ENCODE measurements around the gene ABHD15. TPM values are rescaled to one million over a fixed set of nuclear protein-coding genes. Genes with fewer than 3 reads are reported as not detected.

The ABHD15 gene
- total RNA-seq, 2 experiments from 2014 or later: 4.1 to 4.9 TPM

DNA sequence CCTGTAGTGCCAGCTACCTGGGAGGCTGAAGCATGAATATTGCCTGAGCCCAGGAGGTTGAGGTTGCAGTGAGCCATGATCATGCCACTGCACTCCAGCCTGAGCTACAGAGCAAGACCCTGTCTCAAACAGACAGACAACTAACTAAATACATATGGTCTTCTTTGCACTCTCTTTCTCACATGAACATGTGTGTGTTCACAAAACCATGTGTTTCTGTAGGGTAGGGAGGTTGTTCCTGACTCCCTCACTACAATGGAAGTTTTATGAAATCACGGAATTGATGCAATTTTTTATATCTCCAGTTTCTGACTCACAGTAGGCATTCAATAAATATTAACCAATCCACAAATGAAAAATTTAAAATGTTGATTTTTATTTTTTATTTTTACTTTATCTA is 48.5 kb downstream of the ABHD15 start:
- H3K4me3 Mint-ChIP-seq: no peak overlapping the region

DNA sequence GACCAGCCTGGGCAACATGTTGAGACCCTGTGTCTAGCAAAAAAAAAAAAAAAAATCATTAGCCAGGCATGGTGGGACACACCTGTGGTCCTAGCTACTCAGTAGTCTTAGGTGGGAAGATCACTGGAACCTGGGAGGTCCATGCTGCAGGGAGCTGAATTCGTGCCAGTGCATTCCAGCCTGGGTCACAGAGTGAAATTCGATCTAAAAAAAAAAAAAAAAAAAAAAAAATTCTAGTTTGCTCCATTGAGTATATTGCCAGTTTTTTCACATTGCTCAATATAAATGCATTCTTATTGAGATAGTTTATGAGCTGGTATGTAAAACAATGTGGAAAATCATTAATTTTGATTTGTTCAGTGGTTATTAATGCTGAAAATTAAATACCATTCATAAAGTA is 52.0 kb downstream of the ABHD15 start:
- Mint-ChIP-seq H3K36me3 (ENCODE audit: low read depth) (peaks cover 56% of the 10 kb centered on the region), H3K4me3 (no peak overlapping the region), H3K4me1 (ENCODE audit: low read depth) (no peaks in the 10 kb centered on the region), H3K27me3 (no peaks in the 10 kb centered on the region), H3K27ac (no peak overlapping the region), H3K9me3 (no peaks in the 10 kb centered on the region)
- TF ChIP-seq, protein P1, sequence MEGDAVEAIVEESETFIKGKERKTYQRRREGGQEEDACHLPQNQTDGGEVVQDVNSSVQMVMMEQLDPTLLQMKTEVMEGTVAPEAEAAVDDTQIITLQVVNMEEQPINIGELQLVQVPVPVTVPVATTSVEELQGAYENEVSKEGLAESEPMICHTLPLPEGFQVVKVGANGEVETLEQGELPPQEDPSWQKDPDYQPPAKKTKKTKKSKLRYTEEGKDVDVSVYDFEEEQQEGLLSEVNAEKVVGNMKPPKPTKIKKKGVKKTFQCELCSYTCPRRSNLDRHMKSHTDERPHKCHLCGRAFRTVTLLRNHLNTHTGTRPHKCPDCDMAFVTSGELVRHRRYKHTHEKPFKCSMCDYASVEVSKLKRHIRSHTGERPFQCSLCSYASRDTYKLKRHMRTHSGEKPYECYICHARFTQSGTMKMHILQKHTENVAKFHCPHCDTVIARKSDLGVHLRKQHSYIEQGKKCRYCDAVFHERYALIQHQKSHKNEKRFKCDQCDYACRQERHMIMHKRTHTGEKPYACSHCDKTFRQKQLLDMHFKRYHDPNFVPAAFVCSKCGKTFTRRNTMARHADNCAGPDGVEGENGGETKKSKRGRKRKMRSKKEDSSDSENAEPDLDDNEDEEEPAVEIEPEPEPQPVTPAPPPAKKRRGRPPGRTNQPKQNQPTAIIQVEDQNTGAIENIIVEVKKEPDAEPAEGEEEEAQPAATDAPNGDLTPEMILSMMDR (IDR thresholded peaks at IDR 0.05): no peak
- no peak for DNase-seq
- no peak overlapping the region for H3K4me3 ChIP-seq (ENCODE audit: low read length)
- no peak for ATAC-seq (ENCODE audit: poor library complexity)
- peaks cover 63% of the 10 kb centered on the region for H3K36me3 ChIP-seq (ENCODE audit: insufficient read depth, low read length)
- H3K9me3 ChIP-seq (ENCODE audit: control insufficient read depth in 1 of 2, insufficient read depth in 1 of 2, low read length in 2 of 2): no peaks in the 10 kb centered on the region
- no peaks in the 10 kb centered on the region for H3K27me3 ChIP-seq (ENCODE audit: control insufficient read depth in 1 of 2, insufficient read depth in 2 of 2, low read length in 2 of 2)
- intact Hi-C loops (cut with DNase I, micrococcal nuclease): no loop called here
- H3K4me1 ChIP-seq (ENCODE audit: insufficient read depth, low read length): no peaks in the 10 kb centered on the region
- CTCF ChIA-PET: no interaction called here
- POLR2A ChIA-PET: no interaction called here
- H3K27ac ChIP-seq (ENCODE audit: low read depth in 1 of 2, low read length in 2 of 2): no peak overlapping the region

More for the DNA sequence above, 48.5 kb downstream of the ABHD15 start:
- H3K27ac Mint-ChIP-seq: no peak overlapping the region
- no peaks in the 10 kb centered on the region for H3K9me3 Mint-ChIP-seq
- CTCF ChIA-PET: no interaction called here
- H3K27ac ChIP-seq (ENCODE audit: low read depth in 1 of 2, low read length in 2 of 2): no peak overlapping the region
- no peaks in the 10 kb centered on the region for H3K4me1 ChIP-seq (ENCODE audit: insufficient read depth, low read length)
- H3K4me3 ChIP-seq (ENCODE audit: low read length): no peak overlapping the region
- no peaks in the 10 kb centered on the region for H3K4me1 Mint-ChIP-seq (ENCODE audit: low read depth)
- H3K36me3 Mint-ChIP-seq (ENCODE audit: low read depth): peaks cover 69% of the 10 kb centered on the region
- H3K36me3 ChIP-seq (ENCODE audit: insufficient read depth, low read length): peaks cover 66% of the 10 kb centered on the region
- intact Hi-C loops (cut with DNase I, micrococcal nuclease): no loop called here
- no peaks in the 10 kb centered on the region for H3K27me3 ChIP-seq (ENCODE audit: control insufficient read depth in 1 of 2, insufficient read depth in 2 of 2, low read length in 2 of 2)
- TF ChIP-seq, protein P1 (IDR thresholded peaks at IDR 0.05): no peak
- no peaks in the 10 kb centered on the region for H3K27me3 Mint-ChIP-seq
- DNase-seq: no peak
- H3K9me3 ChIP-seq (ENCODE audit: control insufficient read depth in 1 of 2, insufficient read depth in 1 of 2, low read length in 2 of 2): no peaks in the 10 kb centered on the region
- no peak for ATAC-seq (ENCODE audit: poor library complexity)
- POLR2A ChIA-PET: no interaction called here

GRCh38 chr17:29510953-29511352 is 55.9 kb downstream of the ABHD15 start:
- POLR2A ChIA-PET: no interaction called here
- CTCF ChIA-PET: interaction anchor here (1.8 kb wide), 1 partner anchor 141 kb away, joined by 5 read pairs; no protein-coding TSS in a partner anchor
- Histone ChIP-seq H3K4me3 (ENCODE audit: low read length) (no peak overlapping the region), H3K9me3 (ENCODE audit: control insufficient read depth in 1 of 2, insufficient read depth in 1 of 2, low read length in 2 of 2) (no peaks in the 10 kb centered on the region), H3K36me3 (ENCODE audit: insufficient read depth, low read length) (peaks cover 63% of the 10 kb centered on the region), H3K4me1 (ENCODE audit: insufficient read depth, low read length) (no peaks in the 10 kb centered on the region), H3K27me3 (ENCODE audit: control insufficient read depth in 1 of 2, insufficient read depth in 2 of 2, low read length in 2 of 2) (no peaks in the 10 kb centered on the region), H3K27ac (ENCODE audit: low read depth in 1 of 2, low read length in 2 of 2) (no peak overlapping the region)
- H3K4me1 Mint-ChIP-seq (ENCODE audit: low read depth): no peaks in the 10 kb centered on the region
- DNase-seq (no peak), ATAC-seq (ENCODE audit: poor library complexity) (no peak)
- peaks cover 57% of the 10 kb centered on the region for H3K36me3 Mint-ChIP-seq (ENCODE audit: low read depth)
- intact Hi-C loops (cut with DNase I, micrococcal nuclease): no loop called here
- no peak overlapping the region for H3K4me3 Mint-ChIP-seq
- H3K27me3 Mint-ChIP-seq: no peaks in the 10 kb centered on the region
- no peak overlapping the region for H3K27ac Mint-ChIP-seq
- no peaks in the 10 kb centered on the region for H3K9me3 Mint-ChIP-seq
- TF ChIP-seq, protein P1 (IDR thresholded peaks at IDR 0.05): no peak

Other genes with a start within 250 kb of the ABHD15 start
- 10 to 100 TPM; 33.1 to 33.8 TPM for gene TAOK1, start 176.7 kb downstream of the ABHD15 start, total RNA-seq
- gene TP53I13, start 1.7 kb upstream of the ABHD15 start, total RNA-seq: 10 to 100 TPM; 45.8 to 47.7 TPM
- 10 to 100 TPM; 35.8 to 36.7 TPM for gene GIT1, start 22.6 kb upstream of the ABHD15 start, total RNA-seq
- gene ANKRD13B, start 26.1 kb upstream of the ABHD15 start, total RNA-seq: 1 to 10 TPM; 2.1 to 3.0 TPM
- 1 to 10 TPM; 2.8 to 3.3 TPM for gene CORO6, start 55.9 kb upstream of the ABHD15 start, total RNA-seq

Data from CD4-positive, alpha-beta T cell (primary cell).